Measurements from ENCODE around the gene GPRC5D.

GPRC5D gene

GRCh38 chr12:12922978-12923377 is 29.0 kb downstream of the GPRC5D start:
- no peak overlapping the region for H3K4me3 ChIP-seq (ENCODE audit: low read depth, low read length)
- DNase-seq (ENCODE audit: low read depth): no peak
- TF ChIP-seq CTCF (IDR thresholded peaks at IDR 0.05; ENCODE audit: insufficient read depth, low read depth, low read length, missing control alignments): no peak

GRCh38 chr12:12922191-12922616 is 29.8 kb downstream of the GPRC5D start:
- DNase-seq (ENCODE audit: low read depth): no peak
- no peak overlapping the region for H3K4me3 ChIP-seq (ENCODE audit: low read depth, low read length)
- TF ChIP-seq CTCF (IDR thresholded peaks at IDR 0.05; ENCODE audit: insufficient read depth, low read depth, low read length, missing control alignments): no peak

GRCh38 chr12:12919666-12920435 is 32.1 kb downstream of the GPRC5D start:
- no peak for DNase-seq (ENCODE audit: low read depth)
- no peak overlapping the region for H3K4me3 ChIP-seq (ENCODE audit: low read depth, low read length)
- TF ChIP-seq CTCF (IDR thresholded peaks at IDR 0.05; ENCODE audit: insufficient read depth, low read depth, low read length, missing control alignments): no peak

- TF ChIP-seq CTCF (IDR thresholded peaks at IDR 0.05; ENCODE audit: insufficient read depth, low read depth, low read length, missing control alignments): no peak
- DNase-seq (ENCODE audit: low read depth): no peak
Observed at GRCh38 chr12:12918781-12919389, 33.1 kb downstream of the GPRC5D start.

GRCh38 chr12:12917517-12917916 is 34.5 kb downstream of the GPRC5D start:
- no peak for TF ChIP-seq CTCF (IDR thresholded peaks at IDR 0.05; ENCODE audit: insufficient read depth, low read depth, low read length, missing control alignments)
- DNase-seq (ENCODE audit: low read depth): no peak
- H3K4me3 ChIP-seq (ENCODE audit: low read depth, low read length): no peak overlapping the region

More at GRCh38 chr12:12918781-12919389, 33.1 kb downstream of the GPRC5D start:
- H3K4me3 ChIP-seq (ENCODE audit: low read depth, low read length): no peak overlapping the region

GRCh38 chr12:12916135-12916944 is 35.6 kb downstream of the GPRC5D start:
- TF ChIP-seq CTCF (IDR thresholded peaks at IDR 0.05; ENCODE audit: insufficient read depth, low read depth, low read length, missing control alignments): peak; percentile 99
- DNase-seq (ENCODE audit: low read depth): peak; percentile 84
- H3K4me3 ChIP-seq (ENCODE audit: low read depth, low read length): no peak overlapping the region
